NCI-H146 treated with DMSO at 0.1 percent for 48 hours (cell line): ENCODE results near the gene AP1S3.
"Not testable (repeated sequence)": the region's sequence is repeated elsewhere in the genome, so short reads cannot be mapped to it uniquely, and the experiment has no call there.

Experiments
- DNase-seq: peaks from one replicate; lab custom pipeline; 2025; ENCODE audit not compliant: unreplicated experiment; lab: John Stamatoyannopoulos, UW

The AP1S3 gene

DNA sequence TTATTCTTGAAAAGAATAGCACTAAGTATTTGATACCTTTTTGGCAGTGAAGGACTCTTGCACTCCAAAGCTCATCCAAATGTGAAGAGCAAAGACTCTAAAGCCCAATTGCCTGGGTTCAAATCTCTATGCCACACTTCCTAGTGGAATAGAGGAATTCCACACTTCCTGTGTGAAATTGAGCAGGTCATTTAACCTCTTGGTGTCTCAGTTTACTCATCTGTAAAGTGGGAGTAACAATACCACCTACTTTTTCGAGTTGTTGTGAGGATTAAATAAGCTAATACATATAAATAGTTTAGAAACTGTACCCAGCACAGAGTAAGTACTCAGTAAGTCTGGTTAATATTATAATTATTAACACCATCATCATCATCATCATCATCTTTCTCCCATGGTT is 72.6 kb downstream of the AP1S3 start:
- DNase-seq, result no peak

DNA sequence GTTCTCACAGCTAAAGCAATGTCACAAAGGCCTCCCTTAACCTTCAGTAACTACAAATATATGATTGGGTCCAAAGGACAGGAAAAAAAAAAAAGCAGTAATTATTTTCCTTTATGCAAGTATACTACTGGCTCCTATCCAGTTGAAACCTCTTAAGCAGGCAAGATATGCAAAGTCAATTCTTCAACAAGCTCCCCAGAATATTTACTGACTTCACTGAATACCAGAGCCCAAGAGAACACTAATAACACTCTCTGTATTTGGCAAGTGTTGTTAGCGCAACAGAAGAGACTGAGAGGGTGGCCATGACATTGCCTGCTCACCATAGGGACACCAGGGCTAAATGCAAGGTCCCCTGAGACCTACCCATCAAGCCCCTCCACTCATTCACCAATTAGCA is 74.5 kb downstream of the AP1S3 start:
- no peak for DNase-seq

DNA sequence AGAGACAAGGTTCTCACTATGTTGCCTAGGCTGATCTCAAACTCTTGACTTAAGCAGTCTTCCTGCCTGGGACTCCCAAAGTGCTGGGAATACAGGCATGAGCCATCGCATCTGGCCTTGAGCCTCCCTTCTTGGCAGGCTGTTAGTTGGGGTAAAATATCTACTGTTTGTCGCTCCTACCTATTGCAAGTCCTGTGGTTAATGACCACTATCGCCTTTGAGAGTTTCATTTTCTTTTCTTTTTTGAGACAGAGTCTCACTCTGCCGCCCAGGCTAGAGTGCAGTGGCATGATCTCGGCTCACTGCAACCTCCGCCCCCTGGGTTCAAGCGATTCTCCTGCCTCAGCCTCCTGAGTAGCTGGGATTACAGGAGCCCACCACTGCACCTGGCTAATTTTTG is 75.6 kb downstream of the AP1S3 start:
- not testable (repeated sequence) for DNase-seq

DNA sequence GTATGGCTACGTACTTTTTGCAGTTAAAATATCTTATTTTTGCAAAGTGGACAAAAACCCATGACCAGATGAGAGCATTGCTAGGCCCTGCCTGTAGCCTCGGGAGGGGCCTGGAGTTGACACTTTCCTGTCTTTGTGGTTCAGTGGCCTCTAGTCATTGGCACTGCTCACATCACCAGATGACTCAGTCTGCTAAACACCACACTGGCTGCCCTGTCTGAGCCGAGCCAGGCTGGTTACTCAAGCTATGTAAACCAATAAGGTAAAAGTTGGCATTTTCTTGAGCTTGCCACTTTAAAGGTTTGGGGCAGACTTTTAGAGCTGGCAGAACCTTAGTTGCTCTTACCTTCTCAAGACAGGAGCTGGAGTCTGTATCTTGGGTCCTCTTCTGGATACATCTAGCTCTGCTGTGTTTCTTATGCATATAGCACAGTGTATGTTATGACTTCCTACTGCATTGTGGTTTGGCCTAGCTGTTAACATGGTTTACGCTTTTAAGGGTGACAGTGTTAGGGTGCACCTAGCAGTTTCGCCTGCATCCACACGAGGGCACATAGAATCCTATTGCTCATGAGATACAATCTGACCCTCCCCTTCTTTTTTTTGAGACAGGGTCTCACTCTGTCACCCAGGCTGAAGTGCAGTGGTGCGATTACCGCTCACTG is 76.4 kb downstream of the AP1S3 start:
- no peak for DNase-seq

DNA sequence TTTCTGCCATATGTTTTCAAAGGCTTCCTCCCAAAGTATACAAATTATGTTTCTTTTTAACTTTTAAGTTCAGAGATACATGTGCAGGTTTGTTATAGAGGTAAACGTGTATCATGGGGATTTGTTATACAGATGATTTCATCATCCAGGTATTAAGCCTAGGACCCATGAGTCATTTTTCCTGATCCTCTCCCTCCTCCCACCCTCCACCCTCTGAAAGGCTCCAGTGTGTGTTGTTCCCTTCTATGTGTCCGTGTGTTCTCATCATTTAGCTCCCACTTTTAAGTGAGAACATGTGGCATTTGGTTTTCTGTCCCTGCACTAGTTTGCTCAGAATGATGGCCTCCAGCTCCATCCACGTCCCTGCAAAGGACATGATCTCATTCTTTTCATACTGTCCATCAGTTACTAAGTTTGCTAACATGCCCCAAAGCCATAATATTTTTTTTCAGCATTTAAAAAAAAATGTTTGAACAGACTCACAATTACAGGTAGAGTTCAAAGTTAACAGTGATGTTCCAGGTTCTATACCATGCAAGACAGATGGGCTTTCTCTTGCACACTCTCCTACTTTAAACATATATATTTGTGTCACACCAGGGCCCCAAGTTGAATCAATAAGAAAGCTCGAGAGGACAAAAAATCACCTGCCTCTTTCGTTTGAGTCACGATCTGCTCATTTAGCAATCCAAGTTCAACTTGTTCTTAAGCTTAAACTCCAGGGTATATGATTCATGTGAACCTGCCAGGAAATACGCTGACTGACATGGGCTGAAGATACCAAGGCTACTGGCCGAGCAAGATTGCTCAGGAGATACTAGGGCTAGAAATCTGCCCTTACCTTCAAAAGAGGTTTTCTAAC is 77.6 kb downstream of the AP1S3 start:
- no peak for DNase-seq

DNA sequence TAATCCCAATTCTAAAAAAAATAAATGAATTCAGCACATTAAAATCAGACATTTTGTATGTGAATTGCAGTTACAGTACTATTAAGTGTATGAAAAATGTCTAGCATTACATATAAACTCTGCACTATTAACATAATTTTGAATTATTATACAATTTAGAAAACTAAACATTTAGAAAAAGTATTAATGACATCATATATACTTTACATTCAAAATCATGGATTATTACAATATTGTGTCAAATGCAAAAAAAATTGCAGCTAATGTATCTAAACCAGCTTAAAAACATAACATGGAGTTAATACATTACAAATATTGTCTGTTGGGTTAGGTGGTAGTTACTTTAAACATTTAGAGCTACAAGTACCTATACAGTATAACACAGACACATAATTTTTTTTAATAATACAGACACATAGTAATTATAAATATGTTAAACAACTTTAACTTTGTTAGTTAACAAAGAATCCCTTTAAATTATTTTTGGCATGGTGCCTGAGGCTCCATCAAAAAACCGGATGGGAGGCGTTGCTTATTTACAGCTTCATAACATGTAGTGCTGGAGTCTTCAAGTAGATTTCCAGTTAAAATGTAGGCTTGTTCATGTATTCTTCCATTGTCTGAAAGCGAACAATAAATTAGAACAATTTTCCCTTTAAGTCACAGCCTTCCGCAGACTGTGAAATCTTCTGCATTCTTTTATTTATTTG is 79.1 kb downstream of the AP1S3 start:
- DNase-seq, result no peak

DNA sequence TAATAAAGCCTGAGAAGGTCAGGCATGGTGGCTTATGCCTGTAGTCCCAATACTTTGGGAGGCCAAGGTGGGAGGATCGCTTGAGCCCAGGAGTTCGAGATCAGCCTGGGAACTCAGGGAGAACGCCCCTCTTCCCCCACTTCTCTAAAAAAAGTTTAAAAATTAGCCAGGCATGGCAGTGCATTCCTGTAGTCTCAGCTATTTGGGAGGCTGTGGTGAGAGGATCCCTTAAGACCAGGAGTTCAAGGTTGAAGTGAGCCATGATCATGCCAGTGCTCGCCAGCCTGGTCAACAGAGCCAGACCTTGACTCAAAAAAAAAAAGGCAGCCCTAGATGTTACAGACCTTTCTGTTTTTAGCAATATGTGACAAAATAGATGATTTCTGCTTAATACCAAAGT is 83.4 kb downstream of the AP1S3 start:
- DNase-seq, result no peak

DNA sequence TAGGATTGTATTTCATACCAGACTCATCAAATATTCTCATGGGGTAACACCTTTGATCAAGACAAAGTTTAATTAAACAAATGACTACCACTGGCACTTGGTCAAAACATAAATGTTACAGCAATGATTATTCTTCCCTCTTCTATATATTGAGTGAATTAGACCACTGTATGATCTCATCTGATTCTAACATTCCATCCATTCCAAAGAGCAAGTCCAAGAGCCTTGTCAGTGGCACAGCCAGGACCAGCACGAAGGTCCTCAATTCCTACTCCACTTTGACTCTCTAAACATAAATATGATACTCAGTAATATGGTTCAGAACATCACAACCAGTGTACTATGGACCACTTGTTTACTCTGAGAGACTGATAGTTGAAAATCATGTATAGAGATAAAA is 86.4 kb downstream of the AP1S3 start:
- DNase-seq, result no peak

DNA sequence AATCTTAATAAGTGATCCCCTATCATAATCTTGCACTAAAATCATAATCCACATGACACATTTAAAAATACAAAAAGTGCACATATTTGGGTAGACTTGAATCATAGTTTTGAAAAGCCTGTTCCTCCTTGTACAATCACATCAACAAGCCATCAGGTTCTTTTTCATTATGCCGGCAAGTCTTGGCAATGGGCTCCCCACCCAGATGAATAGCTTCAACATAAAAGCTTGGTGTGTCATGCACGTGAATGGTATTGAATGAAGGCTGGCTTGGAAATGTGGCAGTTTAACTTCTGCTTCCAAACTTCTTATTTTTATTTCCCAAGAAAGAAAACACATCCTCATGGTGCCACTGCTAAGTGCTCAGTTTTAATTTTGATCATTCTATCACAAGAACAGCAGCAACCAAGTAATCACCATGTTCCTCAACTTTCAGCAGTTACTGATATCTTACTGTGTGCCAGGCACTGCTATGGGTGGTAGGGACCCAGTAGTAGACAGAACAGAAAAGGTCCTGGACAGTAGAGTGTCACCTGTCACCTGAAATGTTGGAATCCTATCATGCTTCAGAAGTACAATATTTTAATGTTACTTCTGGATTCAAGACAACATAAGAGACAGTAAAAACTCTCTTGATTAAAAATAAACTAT is 89.9 kb downstream of the AP1S3 start:
- no peak for DNase-seq

DNA sequence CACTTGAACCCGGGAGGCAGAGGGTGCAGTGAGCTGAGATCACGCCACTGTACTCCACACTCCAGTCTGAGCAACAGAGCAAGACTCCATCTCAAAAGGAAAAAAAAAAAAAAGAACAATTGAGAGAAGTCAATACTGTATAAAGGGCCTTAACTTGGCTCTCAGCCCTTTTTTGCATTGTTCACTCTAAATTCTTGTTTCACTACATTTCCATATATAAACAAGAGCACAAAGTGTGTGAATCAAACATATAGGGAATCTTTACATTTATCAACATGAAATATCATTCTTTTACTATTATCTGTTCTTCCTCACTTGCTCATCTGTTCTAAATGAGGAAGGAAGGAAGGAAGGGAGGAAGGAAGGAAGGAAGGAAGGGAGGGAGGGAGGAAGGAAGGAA is 90.8 kb downstream of the AP1S3 start:
- DNase-seq, result no peak

DNA sequence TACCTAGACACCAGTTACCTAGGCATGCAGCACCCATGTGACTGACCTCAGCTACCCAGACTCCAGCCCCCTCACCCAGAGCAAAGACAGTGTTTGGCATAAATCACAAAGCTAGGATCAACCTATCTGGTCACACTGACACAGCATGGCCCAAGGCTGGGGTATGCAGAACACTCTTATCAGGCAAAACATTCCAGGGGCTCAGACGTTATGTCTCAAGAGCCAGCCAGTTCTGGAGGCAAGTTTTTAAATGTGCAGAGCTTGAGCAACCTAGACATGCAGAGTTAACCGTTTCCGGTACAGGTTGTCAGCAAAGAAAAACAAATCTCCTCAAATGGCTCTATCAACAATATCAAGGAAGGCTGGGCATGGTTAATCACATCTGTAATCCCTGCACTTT is 92.8 kb downstream of the AP1S3 start:
- no peak for DNase-seq

DNA sequence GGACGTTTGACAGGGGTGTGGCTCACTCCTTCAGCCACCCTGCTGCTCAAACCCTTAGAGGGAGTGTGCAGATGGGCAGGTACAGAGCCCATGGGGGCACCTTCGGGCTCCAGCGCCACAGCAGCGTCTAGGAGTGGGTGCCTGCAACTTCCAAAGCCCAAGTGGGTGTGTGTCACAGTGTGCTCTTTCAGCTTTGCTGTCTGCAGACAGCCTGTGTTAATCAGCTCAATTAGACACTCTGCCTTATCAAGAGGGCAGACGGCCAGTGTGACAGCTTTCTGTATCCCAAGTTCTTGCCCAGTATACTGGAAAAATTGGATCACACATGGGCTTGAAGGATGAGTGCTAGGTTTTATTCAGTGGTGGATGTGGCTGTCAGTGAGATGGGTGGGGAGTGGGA is 96.7 kb downstream of the AP1S3 start:
- DNase-seq, result no peak

DNA sequence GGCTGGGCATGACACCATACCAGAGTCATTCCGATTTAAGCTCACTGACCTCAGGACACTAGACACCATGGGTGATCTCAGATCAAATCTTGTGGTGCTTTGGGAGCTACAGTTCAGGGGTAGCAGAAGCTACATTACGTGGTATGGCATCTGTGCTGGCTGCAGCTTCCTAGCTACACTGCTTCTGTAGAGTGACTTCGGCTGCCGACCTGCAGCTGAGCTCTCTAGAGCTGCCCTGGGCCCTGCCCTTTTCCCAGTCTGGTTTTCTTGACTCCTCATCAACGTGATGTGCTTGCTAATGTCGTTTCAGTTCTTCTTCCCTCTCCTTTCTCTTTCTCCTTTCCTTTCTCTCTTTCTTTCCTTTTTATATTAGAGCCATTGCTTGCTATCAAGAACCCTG is 100.2 kb downstream of the AP1S3 start:
- no peak for DNase-seq

DNA sequence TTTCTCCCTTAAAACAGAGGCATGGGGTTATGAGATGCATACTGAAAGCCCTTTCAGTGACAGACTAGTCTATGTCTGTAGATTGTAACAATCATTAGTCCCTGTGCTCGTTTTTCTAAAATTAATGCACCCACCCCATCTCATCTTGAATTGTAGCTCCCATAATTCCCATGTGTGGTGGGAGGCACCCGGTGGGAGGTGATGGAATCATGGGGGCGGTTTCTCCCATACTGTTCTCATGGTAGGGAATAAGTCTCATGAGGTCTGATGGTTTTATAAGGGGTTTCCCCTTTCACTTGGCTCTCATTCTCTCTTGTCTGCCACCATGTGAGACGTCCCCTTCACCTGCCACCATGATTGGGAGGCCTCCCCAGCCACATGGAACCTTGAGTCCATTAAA is 100.9 kb downstream of the AP1S3 start:
- no peak for DNase-seq

DNA sequence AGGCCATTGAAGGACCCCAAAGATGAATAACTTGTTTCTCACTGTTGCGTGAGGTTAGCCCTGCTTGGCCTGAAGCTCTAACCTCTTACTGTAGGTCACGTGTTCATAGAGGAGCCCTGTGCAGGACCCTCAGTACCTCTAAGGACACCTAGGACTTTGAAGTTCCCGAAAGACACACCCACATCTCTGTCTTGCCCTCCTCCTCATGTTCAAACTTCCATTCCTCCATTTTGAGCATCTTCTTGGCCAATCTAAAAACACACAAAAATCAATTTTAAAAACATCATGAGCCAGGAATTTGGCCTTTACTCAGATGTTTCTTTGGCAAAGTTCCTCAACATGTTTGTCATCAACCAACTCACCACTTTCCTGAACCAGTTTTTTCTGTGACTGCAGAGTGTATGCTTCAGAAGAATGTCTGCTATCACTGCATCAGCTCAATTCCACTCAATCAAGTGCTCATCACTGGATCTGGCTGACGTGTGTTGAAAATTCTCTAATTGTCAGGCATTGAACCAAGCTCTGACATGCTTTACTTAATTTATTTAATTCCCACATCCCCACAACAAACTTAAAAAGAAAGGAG is 101.6 kb downstream of the AP1S3 start:
- no peak for DNase-seq

DNA sequence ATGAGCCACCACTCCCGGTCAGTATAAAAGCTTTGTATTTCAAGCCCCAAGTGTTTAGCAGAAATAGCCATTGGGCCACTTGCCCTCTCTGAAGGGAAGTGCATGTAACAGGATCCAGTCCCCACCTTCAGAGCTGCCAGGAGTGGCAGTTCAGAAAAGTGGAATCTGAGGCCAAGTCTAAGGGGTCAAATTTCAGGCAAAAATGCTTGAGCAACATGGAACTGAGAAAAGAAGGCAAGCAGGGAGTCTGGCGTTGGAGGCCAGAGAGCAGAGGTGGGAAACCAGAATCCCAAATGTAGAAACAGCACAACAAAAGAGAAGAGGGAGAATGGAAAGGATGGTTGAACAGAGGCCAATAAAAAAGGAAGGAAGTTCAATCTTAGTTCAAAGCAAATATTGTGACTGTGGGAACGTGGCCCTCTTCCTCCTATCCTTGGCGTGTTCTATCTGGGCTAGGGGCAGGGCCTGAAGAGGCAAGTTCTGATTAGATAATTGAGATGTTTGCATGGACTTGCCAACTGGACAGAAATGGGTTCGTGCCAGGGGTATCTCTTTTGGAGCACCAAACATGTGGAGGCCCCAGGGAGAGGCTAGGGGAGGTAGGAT is 102.2 kb downstream of the AP1S3 start:
- no peak for DNase-seq

DNA sequence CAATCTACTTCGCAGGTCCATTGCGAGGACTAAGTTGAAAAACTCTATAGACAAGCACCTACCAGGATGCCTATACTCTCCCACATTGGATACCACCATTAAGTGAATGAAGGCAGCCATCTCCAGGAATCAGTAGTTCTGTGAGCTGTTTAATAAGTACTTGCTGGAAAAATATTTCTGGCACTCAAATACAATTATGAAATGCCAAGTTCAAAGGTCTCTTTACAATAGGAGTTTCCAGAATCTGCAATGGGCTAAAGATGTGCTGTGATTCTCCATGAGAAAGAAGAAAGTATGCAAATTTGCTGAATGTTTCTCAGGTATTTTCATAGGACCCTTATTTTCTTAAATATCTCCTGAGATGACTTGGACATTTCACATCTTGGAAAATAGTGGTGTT is 103.0 kb downstream of the AP1S3 start:
- no peak for DNase-seq

DNA sequence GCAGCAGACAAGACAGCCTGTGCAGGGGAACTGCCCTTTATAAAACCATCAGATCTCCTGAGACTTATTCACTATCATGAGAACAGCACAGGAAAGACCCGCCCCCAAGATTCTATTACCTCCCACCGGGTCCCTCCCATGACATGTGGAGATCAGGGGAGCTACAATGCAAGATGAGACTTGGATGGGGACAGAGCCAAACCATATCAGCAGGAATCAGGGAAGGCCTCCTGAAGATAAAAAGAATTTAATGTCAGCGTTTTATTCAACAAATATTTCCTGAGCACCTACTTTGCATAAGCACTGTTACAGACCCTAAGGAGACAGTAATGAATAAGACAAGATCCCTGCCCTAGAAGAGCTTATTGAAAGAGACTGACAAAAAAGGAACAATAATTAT is 105.0 kb downstream of the AP1S3 start:
- DNase-seq, result no peak

DNA sequence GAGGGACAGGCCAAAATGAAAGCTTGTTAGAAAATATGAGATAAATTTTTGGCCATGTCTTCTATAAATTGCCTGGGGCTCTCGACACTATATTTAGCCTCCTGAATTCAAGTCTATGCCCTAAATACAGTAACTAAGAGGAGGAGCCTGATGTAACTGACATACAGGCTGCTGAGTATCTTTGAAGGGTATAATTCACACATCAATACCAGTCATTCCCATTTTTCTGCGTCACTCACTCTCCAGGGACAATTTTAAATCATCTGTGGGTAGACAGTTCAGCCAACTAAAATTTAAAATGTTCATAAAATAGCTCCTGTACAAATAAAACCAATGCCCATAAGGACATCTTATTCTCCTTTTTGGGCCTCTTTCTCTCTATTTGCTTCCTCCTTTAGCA is 105.9 kb downstream of the AP1S3 start:
- DNase-seq, result no peak

DNA sequence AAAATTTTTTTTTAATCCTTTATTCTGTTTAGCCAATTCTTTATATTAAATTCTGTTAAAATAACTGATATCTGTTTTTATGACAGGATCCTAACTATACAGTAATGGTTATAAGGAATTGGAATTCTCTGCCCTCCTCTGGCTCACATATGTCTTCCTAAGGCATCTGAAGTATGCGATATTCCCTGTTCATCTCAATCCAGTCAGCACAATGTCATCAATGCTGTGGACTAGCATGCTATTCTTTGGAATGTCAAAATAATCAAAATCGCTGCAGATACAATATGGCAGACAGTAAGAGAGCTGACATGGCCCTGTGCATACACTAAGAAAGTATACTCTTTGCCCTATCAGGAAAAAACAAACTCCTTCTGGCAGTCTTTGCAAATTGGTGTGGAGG is 107.6 kb downstream of the AP1S3 start:
- DNase-seq, result no peak

DNA sequence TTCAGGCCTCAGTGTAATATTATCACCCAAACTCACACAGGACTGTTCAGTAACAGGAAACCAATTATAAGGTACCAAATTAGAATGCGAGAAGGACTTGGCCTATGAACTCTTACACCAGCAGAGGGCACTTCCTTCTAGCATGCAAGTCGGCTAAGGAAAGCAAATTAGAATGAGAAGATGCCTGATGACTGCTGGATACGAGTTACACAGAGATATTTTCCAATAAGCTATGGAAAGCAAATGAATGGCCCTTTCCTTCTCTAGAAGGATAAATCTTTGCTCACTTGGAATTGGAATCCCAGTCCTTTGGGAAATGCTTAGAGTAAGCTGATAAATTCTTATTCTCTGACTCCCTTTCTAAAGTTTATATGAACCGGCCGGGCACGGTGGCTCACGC is 109.8 kb downstream of the AP1S3 start:
- DNase-seq, result peak; percentile 2
